DMS53 treated with DMSO at 0.1 percent for 48 hours (cell line): ENCODE results near the gene RD3L.
"Not testable (repeated sequence)": the region's sequence is repeated elsewhere in the genome, so short reads cannot be mapped to it uniquely, and the experiment has no call there.

ENCODE experiments used
- DNase-seq: peaks from one replicate; lab custom pipeline; 2025; ENCODE audit not compliant: unreplicated experiment; lab: John Stamatoyannopoulos, UW

Gene RD3L

GRCh38 chr14:103941973-103942736 lies at the start of gene RD3L:
RD3L (minus strand) TSS chr14:103942529; CDS start chr14:103941695, 834 bp downstream.
- DNase-seq = no peak

GRCh38 chr14:103989964-103990363 lies 47.6 kb upstream of the RD3L start:
- DNase-seq = no peak

- no peak for DNase-seq
Observed at GRCh38 chr14:103989034-103989433, 46.7 kb upstream of the RD3L start.

- DNase-seq = no peak
Observed at GRCh38 chr14:103984196-103984595, 41.9 kb upstream of the RD3L start.

GRCh38 chr14:103980623-103981238 lies 38.4 kb upstream of the RD3L start:
- not testable (repeated sequence) for DNase-seq

GRCh38 chr14:103974575-103974974 lies 32.2 kb upstream of the RD3L start:
- DNase-seq = no peak

GRCh38 chr14:103973354-103973753 lies 31.0 kb upstream of the RD3L start:
- no peak for DNase-seq

- no peak for DNase-seq
Observed at GRCh38 chr14:103969961-103970360, 27.6 kb upstream of the RD3L start.

GRCh38 chr14:103966631-103967030 lies 24.3 kb upstream of the RD3L start:
- no peak for DNase-seq

- DNase-seq = no peak
Observed at GRCh38 chr14:103961928-103962578, 19.7 kb upstream of the RD3L start.

GRCh38 chr14:103960457-103961055 lies 18.2 kb upstream of the RD3L start:
- no peak for DNase-seq

- no peak for DNase-seq
Observed at GRCh38 chr14:103949131-103949790, 6.9 kb upstream of the RD3L start.

- DNase-seq = no peak
Observed at GRCh38 chr14:103948442-103948841, 6.1 kb upstream of the RD3L start.

- DNase-seq = no peak
Observed at GRCh38 chr14:103946975-103947374, 4.6 kb upstream of the RD3L start.

- peak; percentile 73 for DNase-seq
Observed at GRCh38 chr14:103943673-103944072, 1.3 kb upstream of the RD3L start.

GRCh38 chr14:103941462-103941861 lies 867 bp downstream of the RD3L start:
- DNase-seq = no peak

- no peak for DNase-seq
Observed at GRCh38 chr14:103935102-103935501, 7.2 kb downstream of the RD3L start.

- no peak for DNase-seq
Observed at GRCh38 chr14:103932791-103933490, 9.4 kb downstream of the RD3L start.

GRCh38 chr14:103931422-103931821 lies 10.9 kb downstream of the RD3L start:
- no peak for DNase-seq

- DNase-seq = no peak
Observed at GRCh38 chr14:103930051-103930604, 12.2 kb downstream of the RD3L start.
